HepG2 (cell line): ENCODE measurements around the gene TMEM167B.

Experiments
- CENPX ChIP-seq: sonication (generic); formaldehyde crosslinking; IDR thresholded peaks from 2 replicates; pipeline ENCODE4 v1.9.0; 2021; ENCODE audit warnings: mild to moderate bottlenecking, missing genetic modification reagents, moderate library complexity
- HOXD1 ChIP-seq: sonication (generic); formaldehyde crosslinking; IDR thresholded peaks from 2 replicates; pipeline ENCODE4 v1.5.0; 2020; ENCODE audit warnings: missing genetic modification reagents
- NFYC ChIP-seq: IDR thresholded peaks from 2 replicates; pipeline ENCODE4 v1.6.1; 2016; ENCODE audit warnings: missing genetic modification reagents, missing compliant biosample characterization
- POLR2A ChIP-seq, 2 experiments: IDR thresholded peaks; 2 replicates each; pipeline ENCODE4 v1.6.1; 2011; ENCODE audit warnings: low read depth in 2 of 2, low read length in 2 of 2, mild to moderate bottlenecking in 1 of 2, moderate library complexity in 1 of 2; ENCODE audit not compliant: insufficient read depth in 1 of 2
- ZNF737 ChIP-seq: sonication (generic); formaldehyde crosslinking; IDR thresholded peaks from 2 replicates; pipeline ENCODE4 v1.5.0; 2020; ENCODE audit warnings: missing genetic modification reagents, mild to moderate bottlenecking, borderline replicate concordance
- TF ChIP-seq, protein P1 (sequence below): sonication (generic); formaldehyde crosslinking; IDR thresholded peaks from 2 replicates; pipeline ENCODE4 v1.5.0; 2020; ENCODE audit warnings: mild to moderate bottlenecking, missing genetic modification reagents, moderate library complexity

GRCh38 chr1:109047339-109047738 is 43.2 kb upstream of the TMEM167B start:
- TF ChIP-seq HOXD1 (CRISPR knock-in tag) (no peak), NFYC (CRISPR knock-in tag) (no peak), CENPX (CRISPR knock-in tag) (no peak), ZNF737 (no peak), POLR2A (IDR thresholded peaks at IDR 0.05; ENCODE audit: insufficient read depth in 1 of 2, low read depth in 2 of 2, low read length in 2 of 2) (no peak)
- TF ChIP-seq, protein P1, sequence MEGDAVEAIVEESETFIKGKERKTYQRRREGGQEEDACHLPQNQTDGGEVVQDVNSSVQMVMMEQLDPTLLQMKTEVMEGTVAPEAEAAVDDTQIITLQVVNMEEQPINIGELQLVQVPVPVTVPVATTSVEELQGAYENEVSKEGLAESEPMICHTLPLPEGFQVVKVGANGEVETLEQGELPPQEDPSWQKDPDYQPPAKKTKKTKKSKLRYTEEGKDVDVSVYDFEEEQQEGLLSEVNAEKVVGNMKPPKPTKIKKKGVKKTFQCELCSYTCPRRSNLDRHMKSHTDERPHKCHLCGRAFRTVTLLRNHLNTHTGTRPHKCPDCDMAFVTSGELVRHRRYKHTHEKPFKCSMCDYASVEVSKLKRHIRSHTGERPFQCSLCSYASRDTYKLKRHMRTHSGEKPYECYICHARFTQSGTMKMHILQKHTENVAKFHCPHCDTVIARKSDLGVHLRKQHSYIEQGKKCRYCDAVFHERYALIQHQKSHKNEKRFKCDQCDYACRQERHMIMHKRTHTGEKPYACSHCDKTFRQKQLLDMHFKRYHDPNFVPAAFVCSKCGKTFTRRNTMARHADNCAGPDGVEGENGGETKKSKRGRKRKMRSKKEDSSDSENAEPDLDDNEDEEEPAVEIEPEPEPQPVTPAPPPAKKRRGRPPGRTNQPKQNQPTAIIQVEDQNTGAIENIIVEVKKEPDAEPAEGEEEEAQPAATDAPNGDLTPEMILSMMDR (CRISPR knock-in tag): no peak
